GDM1 (cell line): ENCODE data around the gene ADGRF1.
A peak's percentile ranks its signal among the peaks of the same experiment; 100 is the strongest.
"Not testable (repeated sequence)": the region's sequence is repeated elsewhere in the genome, so short reads cannot be mapped to it uniquely, and the experiment has no call there.

ENCODE experiments used
- DNase-seq: peaks from one replicate; lab custom pipeline; 2025; lab: John Stamatoyannopoulos, UW

The ADGRF1 gene

GRCh38 chr6:47061309-47062300, 19.5 kb upstream of the ADGRF1 start:
- no peak for DNase-seq

- no peak for DNase-seq
Measured at GRCh38 chr6:47059216-47059885, 17.2 kb upstream of the ADGRF1 start.

GRCh38 chr6:47057830-47058540, 15.9 kb upstream of the ADGRF1 start:
- DNase-seq, result no peak

- DNase-seq, result no peak
Measured at GRCh38 chr6:47056832-47057231, 14.7 kb upstream of the ADGRF1 start.

DNA sequence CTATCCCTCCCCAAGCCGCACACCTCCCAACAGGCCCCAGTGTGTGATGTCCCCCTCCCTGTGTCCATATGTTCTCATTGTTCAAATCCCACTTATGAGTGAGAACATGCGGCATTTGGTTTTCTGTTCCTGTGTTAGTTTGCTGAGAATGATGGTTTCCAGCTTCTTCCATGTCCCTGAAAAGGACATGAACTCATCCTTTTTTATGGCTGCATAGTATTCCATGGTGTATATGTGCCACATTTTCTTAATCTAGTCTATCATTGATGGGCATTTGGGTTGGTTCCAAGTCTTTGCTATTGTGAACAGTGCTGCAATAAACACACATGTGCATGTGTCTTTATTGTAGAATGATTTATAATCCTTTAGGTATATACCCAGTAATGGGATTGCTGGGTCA, 12.2 kb upstream of the ADGRF1 start:
- DNase-seq, result not testable (repeated sequence)

- DNase-seq, result no peak
Measured at GRCh38 chr6:47048638-47049037, 6.5 kb upstream of the ADGRF1 start.

- DNase-seq, result peak; percentile 71
Measured at GRCh38 chr6:47047479-47048407, 5.6 kb upstream of the ADGRF1 start.

DNA sequence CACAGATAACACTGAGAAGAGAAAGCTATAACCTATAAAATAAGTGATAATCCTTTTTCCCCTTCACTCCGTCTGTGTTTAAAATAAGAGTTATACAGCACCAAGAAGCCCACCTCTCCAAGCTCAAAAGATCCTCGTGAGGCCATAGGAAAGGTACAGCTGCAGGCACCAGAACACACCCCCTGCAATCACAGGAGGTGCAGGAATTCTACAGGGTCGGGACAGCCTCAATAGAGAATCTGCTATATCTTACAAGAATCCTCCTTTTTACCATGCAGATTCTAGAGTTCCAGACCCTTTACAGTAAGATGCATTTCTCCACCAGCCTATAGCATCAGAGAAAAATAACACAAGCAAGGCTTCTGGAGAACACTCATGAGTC, 5.0 kb upstream of the ADGRF1 start:
- no peak for DNase-seq

- no peak for DNase-seq
Measured at GRCh38 chr6:47044397-47044796, 2.3 kb upstream of the ADGRF1 start.

DNA sequence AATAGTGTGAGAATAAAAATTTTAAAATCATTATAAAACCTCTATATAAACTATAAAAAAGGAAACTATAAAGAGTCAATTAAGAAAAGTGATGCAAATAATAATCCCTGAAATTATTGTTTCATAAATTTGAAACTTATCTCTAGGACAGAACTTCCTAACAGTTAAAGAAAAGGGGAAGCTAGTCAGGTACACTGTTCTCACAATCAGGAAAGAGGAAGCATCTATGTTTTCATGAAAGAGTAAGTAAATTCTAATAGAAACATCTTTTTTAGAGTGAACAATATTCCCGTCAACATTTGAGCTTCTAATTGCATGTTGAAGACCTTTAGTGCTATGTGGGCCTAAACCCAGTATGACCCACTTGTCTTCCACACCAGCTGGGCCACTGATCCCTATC, 1.2 kb upstream of the ADGRF1 start:
- peak; percentile 5 for DNase-seq

DNA sequence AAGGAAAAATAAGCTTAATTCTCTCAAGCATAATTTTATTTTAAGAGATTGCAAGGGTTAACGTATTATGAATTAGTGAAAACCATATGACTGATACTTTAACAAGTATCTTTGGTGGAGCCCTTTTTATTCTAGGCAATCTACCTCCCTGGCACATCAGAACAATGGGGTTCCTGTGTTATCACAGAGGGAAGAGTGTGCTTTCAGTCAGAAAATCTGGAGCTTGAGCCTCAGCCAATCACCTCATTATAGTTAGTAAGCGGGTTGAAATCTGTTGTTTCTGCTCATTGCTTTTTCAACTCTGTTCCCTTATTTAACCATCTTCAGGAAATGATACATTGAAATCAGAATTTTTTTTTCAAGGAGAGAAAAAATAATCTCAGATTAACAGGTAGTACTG, 391 bp downstream of the ADGRF1 start:
- no peak for DNase-seq

DNA sequence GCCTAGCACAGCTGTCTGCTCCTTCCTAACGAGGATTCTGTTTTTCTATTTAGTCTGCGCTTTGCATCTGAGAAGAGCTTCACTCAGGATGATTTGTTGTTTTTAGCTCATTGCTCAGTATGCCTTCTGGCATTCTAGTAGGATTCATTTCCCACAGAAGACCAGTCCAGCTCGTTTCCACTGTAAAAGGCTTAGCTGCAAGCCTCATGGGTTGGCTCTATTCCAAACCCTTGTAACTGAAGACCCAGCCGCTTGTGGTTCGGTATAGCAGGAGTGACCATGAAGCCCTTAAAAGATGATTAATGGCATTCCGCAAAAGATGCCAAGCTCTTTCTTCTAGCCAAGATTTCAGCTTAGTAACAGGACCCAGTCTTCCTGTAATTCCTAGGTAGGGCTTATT, 7.2 kb downstream of the ADGRF1 start:
- DNase-seq, result no peak

DNA sequence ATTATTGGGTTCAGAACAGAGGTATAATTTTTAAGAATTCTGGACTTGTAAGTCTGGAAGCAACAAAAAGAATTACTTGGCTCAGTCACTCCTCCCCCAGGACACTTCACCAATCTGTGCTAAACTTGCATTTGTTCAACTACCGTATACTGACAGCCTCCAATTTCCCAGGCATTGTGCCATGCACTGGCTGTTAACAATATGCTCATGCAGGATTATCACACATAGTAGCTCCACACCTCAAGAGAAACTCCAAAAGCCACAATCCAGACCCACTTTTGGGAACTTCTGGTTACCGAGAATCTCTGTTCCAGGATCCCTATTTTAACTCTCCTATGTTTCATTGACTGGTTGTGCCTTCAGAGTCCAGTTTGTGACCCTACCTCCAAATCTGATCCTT, 7.7 kb downstream of the ADGRF1 start:
- no peak for DNase-seq

DNA sequence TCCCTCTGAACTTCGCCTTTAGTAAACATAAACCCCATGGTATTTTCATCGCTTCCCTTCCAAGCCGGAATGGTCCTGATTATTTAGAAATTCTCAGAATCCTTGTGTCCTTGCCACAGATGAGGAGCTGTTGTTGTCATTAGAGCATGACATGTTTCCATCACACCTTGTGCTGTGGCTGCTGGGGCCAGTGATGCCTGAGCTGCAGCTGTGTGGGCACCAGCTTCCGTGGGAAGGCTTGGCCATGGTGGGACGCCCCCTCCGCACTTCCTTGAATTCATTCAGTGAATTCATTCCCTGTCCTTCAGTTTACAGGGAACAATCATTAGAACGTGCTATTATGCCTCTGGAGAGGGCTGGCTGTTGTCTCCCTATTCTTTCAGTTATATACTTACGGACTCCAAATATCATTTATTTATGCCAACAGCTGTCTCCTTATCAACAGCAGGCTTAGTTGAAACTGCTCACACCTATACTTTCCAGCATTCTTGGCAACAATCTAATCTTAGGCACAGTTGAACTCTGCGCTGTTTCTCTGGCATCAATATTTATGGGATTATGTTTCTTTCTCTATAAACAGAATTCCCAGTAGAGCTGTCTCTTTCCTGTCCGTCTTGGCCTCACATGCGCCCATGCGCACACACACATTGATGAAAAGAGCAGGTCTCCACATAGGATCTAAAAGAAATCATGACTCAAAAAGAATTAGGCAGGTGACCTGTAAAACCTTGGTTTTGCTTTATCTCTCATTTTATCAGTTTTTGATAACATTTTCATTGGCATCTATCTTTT, 9.0 kb downstream of the ADGRF1 start:
- DNase-seq, result no peak

DNA sequence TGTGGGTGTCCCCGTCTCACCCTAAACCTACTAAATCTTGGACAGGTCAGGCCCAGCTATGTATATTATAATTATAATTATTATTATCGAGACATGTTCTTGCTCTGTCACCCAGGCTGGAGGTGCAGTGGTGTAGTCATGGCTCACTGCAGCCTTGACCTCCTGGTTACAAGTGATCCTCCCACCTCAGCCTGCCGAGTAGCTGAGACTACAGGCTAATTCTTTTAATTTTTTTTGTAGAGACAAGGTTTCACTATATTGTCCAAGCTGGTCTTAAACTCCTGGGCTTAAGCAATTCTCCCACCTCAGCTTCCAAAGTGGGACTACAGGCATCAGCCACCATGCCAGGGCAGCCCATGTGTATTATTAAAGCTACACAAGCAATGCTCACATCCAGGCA, 10.5 kb downstream of the ADGRF1 start:
- DNase-seq, result no peak

DNA sequence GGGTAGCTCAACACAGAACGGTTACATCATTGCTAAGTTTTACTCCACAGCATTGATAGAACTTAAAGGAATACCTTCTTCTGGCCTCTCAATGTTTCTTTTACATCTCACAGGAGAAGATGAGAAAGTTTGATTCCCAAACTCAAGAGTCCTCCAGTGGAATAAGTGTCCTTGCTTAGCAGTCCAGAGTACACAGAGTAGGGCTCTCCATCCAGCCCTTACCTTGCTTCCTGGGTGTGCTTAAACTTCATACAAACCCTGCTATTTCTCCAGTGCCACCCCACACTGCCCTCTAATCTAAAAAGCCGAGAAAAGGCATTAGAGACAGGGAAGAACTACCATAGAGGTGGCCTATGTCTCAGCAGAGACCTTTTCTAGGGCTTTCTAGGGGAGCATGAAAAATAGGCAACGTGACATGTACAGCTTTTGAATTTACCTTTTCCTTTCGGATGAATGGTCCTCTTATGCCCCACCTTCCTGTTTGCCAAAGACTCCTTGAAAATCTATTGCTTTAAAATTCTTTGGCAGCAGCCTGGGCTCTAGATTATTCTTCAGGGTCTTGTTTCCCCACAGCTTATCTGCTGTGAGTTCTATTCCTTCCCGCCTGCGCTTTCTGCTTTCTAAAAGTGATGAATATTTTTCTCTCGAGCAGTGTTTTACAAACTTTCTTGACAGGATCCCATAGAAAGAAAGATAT, 12.1 kb downstream of the ADGRF1 start:
- DNase-seq, result no peak

- no peak for DNase-seq
Measured at GRCh38 chr6:47028835-47029360, 13.2 kb downstream of the ADGRF1 start.

- no peak for DNase-seq
Measured at GRCh38 chr6:47027315-47027714, 14.8 kb downstream of the ADGRF1 start.

GRCh38 chr6:47026679-47027078, 15.5 kb downstream of the ADGRF1 start:
- DNase-seq, result no peak

- no peak for DNase-seq
Measured at GRCh38 chr6:47023573-47023972, 18.6 kb downstream of the ADGRF1 start.
